ENCODE data around the gene HSD3B2.

The HSD3B2 gene

DNA sequence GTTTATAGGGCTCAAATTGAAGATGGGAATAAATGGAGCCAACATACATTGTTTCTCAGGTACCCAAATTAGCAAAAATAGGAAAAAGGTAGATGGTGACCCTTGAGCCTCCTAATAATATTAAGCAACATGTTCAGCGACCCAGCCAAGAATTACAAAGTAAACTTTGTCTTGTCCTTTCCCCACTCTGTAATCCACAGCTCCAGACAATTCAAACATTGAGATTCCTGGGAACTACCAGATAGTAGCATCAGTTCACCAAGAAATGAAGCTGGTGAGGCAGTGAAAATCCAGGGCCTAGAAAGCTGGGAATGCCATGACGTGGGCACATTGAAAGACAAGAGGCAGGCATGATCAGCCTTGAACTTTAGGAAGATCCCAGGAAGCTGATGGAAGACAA, 34.6 kb upstream of the HSD3B2 start:
- ChIA-PET CTCF (interaction anchor here (1.3 to 2.3 kb wide), 2 partner anchors 10 to 17 kb away, joined by 3 to 10 read pairs; no protein-coding TSS in a partner anchor), POLR2A (no interaction called here)
- DNase-seq (ENCODE audit: extremely low spot score) = no peak
- TF ChIP-seq, protein P1, sequence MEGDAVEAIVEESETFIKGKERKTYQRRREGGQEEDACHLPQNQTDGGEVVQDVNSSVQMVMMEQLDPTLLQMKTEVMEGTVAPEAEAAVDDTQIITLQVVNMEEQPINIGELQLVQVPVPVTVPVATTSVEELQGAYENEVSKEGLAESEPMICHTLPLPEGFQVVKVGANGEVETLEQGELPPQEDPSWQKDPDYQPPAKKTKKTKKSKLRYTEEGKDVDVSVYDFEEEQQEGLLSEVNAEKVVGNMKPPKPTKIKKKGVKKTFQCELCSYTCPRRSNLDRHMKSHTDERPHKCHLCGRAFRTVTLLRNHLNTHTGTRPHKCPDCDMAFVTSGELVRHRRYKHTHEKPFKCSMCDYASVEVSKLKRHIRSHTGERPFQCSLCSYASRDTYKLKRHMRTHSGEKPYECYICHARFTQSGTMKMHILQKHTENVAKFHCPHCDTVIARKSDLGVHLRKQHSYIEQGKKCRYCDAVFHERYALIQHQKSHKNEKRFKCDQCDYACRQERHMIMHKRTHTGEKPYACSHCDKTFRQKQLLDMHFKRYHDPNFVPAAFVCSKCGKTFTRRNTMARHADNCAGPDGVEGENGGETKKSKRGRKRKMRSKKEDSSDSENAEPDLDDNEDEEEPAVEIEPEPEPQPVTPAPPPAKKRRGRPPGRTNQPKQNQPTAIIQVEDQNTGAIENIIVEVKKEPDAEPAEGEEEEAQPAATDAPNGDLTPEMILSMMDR (IDR thresholded peaks at IDR 0.05; ENCODE audit: control extremely low read depth, extremely low read depth, low read depth, missing control alignments) = no peak

DNA sequence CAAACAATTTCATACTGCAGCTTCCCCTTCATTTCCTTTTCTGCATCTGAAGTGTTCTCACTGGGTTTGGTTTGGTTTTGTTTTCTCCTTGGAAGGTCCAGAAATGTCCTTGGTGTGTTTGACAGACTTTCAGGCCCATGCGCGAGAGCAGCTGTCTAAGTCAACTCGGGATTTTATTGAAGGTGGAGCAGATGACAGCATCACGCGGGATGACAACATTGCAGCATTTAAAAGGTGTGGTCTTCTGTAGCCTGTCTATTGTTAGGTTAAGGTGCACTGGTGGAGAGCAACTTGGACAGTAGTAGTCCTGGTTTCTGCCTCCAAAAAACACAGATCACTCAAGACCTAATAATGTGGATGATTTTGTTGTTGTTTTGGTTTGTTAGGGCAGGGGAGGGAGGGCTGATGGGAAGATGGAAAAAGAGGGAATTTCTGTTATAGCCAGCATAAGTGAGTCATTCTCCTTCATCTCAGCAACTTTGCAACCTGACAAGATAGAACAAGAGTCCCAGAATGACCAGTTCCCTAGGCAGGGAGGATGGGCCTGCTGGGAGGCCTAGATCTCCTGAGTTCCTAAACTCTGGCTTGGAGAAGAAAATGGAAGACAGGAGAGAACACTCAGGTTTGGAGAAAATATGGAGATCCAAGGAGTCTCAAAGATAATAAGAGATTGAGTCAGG, 33.8 kb upstream of the HSD3B2 start:
- ChIA-PET POLR2A (no interaction called here), CTCF (interaction anchor here (2.3 kb wide), 1 partner anchor 11 kb away, joined by 10 read pairs; no protein-coding TSS in a partner anchor)
- TF ChIP-seq, protein P1 (IDR thresholded peaks at IDR 0.05; ENCODE audit: control extremely low read depth, extremely low read depth, low read depth, missing control alignments) = no peak
- no peak for DNase-seq (ENCODE audit: extremely low spot score)

DNA sequence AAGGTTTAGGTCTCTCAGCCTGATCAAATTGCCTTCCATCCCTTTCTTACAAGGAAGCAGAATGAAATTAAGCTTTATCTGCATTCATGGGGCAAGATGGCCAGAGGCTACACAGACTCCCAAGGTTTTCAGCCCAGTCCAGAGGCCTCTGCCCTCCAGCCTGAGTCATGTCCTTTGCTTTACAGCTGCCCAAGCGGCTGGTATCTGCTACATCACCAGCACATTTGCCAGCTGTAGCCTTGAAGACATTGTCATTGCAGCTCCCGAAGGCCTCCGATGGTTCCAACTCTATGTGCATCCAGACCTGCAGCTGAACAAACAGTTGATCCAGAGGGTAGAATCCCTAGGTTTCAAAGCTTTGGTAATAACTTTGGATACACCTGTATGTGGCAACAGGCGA, 30.4 kb upstream of the HSD3B2 start:
- TF ChIP-seq, protein P1 (IDR thresholded peaks at IDR 0.05; ENCODE audit: control extremely low read depth, extremely low read depth, low read depth, missing control alignments) = no peak
- ChIA-PET CTCF (interaction anchor here (1.2 to 2.3 kb wide), 4 partner anchors 12 to 26 kb away, joined by 3 to 8 read pairs (median 6); partner anchors contain the start of gene HAO2), POLR2A (no interaction called here)
- DNase-seq (ENCODE audit: extremely low spot score) = no peak

DNA sequence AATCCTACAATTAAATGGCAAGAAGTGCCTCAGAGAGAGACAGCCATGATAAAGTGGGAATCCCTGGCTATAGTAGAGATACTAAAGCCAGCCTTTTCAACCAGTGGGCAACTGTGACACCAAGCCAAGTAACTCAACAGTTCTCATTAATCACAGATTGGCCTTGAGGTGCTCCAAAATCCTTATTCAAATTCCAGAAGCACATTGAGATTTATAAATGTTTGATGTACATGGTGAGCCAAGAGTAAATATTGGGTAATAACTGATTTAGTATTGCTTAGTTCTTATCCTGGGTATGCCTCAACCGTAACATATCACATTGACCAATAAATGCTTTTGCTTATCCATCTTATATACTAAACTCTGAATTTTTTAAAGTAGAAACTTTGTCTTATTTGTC, 29.3 kb upstream of the HSD3B2 start:
- POLR2A ChIA-PET = no interaction called here
- CTCF ChIA-PET = interaction anchor here (1.2 to 2.3 kb wide), 4 partner anchors 8 to 18 kb away, joined by 3 to 7 read pairs (median 6); partner anchors contain the start of gene HAO2

DNA sequence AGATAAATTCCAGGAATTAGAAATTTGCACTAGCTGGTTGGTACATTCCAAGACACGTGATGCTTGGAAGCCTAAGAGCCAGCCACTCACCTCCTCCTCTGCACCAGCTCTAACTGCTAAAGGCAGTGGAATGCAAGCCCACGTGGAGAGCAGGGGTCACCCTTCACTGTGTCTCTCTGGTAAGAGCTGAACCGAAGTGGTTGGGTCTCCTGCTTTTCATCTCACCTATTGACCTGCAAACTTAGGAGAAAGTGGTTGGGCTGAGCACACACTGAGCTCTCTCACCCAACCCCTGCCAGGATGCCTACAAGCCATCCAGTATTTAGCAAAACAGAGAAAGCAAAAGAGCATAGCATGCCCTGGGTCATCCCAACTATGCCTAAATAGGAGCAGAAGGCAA, 27.1 kb upstream of the HSD3B2 start:
- ChIA-PET POLR2A (no interaction called here), CTCF (interaction anchor here (1.3 kb wide), 1 partner anchor 10 kb away, joined by 3 read pairs; no protein-coding TSS in a partner anchor)
- TF ChIP-seq, protein P1 (IDR thresholded peaks at IDR 0.05; ENCODE audit: control extremely low read depth, extremely low read depth, low read depth, missing control alignments) = no peak
- DNase-seq (ENCODE audit: extremely low spot score) = no peak

More for the DNA sequence above, 29.3 kb upstream of the HSD3B2 start:
- DNase-seq (ENCODE audit: extremely low spot score) = no peak
- TF ChIP-seq, protein P1 (IDR thresholded peaks at IDR 0.05; ENCODE audit: control extremely low read depth, extremely low read depth, low read depth, missing control alignments) = no peak

DNA sequence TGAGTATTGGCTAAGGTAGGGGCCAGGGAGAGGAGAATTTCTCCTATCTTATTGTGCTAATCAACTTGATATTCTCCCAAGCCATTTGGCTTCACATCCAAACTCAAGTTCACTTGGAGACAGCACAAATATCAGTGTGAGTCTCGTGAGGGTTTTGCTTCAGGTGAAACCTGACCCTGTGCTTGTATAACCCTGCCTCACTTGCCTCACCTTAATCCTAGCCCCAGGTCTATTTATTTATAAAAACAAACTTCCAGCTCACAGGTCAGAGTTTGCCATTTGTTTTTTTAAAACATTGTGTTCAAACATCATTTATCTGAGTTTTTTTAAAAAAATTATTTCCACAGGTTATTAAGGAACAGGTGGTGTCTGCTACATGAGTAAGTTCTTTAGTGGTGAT, 26.5 kb upstream of the HSD3B2 start:
- TF ChIP-seq, protein P1 (IDR thresholded peaks at IDR 0.05; ENCODE audit: control extremely low read depth, extremely low read depth, low read depth, missing control alignments) = no peak
- CTCF ChIA-PET = interaction anchor here (0.9 to 1.3 kb wide), 2 partner anchors 10 to 15 kb away, joined by 3 to 4 read pairs; no protein-coding TSS in a partner anchor
- no peak for DNase-seq (ENCODE audit: extremely low spot score)
- POLR2A ChIA-PET = no interaction called here
